Stimulated activated CD8-positive, alpha-beta memory T cell treated with anti-CD3 and anti-CD28 coated beads, Interleukin-12 subunit alpha, Interleukin-12 subunit beta, amount 100 ng/mL, for 1 hour (primary cell): Measurements from ENCODE around the gene OR2T6.
"Not testable (repeated sequence)": the region's sequence is repeated elsewhere in the genome, so short reads cannot be mapped to it uniquely, and the experiment has no call there.

ENCODE experiments used
- DNase-seq: peaks from one replicate; pipeline ENCODE4 v3.0.0-alpha.2; 2020; ENCODE audit warnings: low read depth

Gene OR2T6

GRCh38 chr1:248433811-248434415 lies 58.4 kb downstream of the OR2T6 start:
- DNase-seq = not testable (repeated sequence)

GRCh38 chr1:248434913-248435312 lies 59.4 kb downstream of the OR2T6 start:
- not testable (repeated sequence) for DNase-seq

- DNase-seq = not testable (repeated sequence)
These were observed 60.8 kb downstream of the OR2T6 start for GRCh38 chr1:248436303-248436702.

GRCh38 chr1:248438668-248439067 lies 63.1 kb downstream of the OR2T6 start:
- DNase-seq = not testable (repeated sequence)

- DNase-seq = not testable (repeated sequence)
These were observed 63.7 kb downstream of the OR2T6 start for GRCh38 chr1:248439283-248439682.
